GM12875 (cell line): Measurements from ENCODE around the gene MINDY4.

Experiments
- H3K4me3 ChIP-seq: one replicate; pipeline ENCODE4 v1.5.1; 2011; ENCODE audit warnings: low read depth, low read length, control low read depth
- TF ChIP-seq, protein P1 (sequence below): IDR thresholded peaks from 2 replicates; pipeline ENCODE4 v1.5.1; 2011; ENCODE audit warnings: low read depth, mild to moderate bottlenecking, control low read depth, inconsistent platforms, low read length, moderate library complexity, borderline replicate concordance; ENCODE audit not compliant: insufficient read depth

The MINDY4 gene

DNA sequence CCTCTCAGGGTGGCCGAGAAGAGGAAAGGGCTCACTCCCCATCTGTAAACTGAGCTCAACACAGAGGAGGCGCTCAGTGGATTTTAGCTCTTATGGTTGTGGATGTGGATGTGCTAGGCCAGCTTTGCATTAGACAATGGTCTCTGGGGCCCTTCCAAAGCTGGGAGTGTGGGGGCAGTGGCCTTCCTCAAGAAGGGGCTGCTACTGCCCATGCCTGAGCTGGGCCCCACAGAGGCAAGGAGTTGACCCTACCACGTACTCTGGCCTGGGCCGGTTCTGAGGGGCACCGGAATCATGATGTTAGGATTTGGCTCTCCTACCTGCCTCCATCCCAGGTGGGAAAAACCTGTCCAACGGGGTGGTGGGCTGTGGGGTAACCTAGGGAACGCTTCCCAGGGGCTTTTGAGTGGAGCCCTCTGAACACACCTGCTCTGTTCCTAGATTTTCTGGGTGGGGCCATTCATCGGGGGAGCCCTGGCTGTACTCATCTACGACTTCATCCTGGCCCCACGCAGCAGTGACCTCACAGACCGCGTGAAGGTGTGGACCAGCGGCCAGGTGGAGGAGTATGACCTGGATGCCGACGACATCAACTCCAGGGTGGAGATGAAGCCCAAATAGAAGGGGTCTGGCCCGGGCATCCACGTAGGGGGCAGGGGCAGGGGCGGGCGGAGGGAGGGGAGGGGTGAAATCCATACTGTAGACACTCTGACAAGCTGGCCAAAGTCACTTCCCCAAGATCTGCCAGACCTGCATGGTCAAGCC is 152.0 kb downstream of the MINDY4 start:
- TF ChIP-seq, protein P1, sequence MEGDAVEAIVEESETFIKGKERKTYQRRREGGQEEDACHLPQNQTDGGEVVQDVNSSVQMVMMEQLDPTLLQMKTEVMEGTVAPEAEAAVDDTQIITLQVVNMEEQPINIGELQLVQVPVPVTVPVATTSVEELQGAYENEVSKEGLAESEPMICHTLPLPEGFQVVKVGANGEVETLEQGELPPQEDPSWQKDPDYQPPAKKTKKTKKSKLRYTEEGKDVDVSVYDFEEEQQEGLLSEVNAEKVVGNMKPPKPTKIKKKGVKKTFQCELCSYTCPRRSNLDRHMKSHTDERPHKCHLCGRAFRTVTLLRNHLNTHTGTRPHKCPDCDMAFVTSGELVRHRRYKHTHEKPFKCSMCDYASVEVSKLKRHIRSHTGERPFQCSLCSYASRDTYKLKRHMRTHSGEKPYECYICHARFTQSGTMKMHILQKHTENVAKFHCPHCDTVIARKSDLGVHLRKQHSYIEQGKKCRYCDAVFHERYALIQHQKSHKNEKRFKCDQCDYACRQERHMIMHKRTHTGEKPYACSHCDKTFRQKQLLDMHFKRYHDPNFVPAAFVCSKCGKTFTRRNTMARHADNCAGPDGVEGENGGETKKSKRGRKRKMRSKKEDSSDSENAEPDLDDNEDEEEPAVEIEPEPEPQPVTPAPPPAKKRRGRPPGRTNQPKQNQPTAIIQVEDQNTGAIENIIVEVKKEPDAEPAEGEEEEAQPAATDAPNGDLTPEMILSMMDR, result no peak
- no peak overlapping the region for H3K4me3 ChIP-seq

DNA sequence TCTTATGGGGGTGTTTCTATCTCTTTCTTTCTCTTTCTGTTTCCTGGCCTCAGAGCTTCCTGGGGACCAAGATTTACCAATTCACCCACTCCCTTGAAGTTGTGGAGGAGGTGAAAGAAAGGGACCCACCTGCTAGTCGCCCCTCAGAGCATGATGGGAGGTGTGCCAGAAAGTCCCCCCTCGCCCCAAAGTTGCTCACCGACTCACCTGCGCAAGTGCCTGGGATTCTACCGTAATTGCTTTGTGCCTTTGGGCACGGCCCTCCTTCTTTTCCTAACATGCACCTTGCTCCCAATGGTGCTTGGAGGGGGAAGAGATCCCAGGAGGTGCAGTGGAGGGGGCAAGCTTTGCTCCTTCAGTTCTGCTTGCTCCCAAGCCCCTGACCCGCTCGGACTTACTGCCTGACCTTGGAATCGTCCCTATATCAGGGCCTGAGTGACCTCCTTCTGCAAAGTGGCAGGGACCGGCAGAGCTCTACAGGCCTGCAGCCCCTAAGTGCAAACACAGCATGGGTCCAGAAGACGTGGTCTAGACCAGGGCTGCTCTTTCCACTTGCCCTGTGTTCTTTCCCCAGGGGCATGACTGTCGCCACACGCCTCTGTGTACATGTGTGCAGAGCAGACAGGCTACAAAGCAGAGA is 152.7 kb downstream of the MINDY4 start:
- no peak overlapping the region for H3K4me3 ChIP-seq
- TF ChIP-seq, protein P1, result no peak

DNA sequence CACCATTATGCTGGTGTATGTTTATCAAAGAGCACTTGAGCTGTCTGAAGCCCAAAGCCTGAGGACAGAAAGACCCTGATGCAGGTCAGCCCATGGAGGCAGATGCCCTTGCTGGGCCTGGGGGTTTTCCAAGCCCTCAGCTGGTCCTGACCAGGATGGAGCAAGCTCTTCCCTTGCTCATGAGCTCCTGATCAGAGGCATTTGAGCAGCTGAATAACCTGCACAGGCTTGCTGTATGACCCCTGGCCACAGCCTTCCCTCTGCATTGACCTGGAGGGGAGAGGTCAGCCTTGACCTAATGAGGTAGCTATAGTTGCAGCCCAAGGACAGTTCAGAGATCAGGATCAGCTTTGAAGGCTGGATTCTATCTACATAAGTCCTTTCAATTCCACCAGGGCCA is 153.4 kb downstream of the MINDY4 start:
- TF ChIP-seq, protein P1, result no peak
- no peak overlapping the region for H3K4me3 ChIP-seq

DNA sequence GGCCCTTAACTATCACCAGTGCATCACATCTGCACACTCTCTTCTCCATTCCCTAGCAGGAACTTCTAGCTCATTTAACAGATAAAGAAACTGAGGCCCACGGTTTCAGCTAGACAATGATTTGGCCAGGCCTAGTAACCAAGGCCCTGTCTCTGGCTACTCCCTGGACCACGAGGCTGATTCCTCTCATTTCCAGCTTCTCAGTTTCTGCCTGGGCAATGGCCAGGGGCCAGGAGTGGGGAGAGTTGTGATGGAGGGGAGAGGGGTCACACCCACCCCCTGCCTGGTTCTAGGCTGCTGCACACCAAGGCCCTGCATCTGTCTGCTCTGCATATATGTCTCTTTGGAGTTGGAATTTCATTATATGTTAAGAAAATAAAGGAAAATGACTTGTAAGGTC is 153.9 kb downstream of the MINDY4 start:
- TF ChIP-seq, protein P1, result no peak
- H3K4me3 ChIP-seq, result no peak overlapping the region

DNA sequence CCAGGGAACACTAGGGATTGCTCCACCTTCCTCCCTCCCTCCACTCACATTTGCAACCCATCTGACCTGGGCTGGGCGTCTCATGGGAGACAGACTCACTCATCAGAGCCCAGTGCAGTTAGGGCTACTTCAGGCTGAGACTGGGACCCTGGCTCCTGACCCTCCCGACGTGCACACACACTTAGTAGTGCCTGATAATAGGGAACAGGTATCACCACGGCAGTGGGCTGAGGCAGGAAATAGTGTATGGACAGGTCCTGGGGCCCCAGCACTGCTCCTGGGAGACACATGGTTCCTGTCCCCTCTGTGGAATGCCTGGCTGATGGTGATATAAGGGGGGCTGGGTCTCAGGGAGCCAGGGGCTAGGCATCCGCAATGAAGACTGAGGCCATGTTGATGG is 154.7 kb downstream of the MINDY4 start:
- no peak overlapping the region for H3K4me3 ChIP-seq
- TF ChIP-seq, protein P1, result no peak

DNA sequence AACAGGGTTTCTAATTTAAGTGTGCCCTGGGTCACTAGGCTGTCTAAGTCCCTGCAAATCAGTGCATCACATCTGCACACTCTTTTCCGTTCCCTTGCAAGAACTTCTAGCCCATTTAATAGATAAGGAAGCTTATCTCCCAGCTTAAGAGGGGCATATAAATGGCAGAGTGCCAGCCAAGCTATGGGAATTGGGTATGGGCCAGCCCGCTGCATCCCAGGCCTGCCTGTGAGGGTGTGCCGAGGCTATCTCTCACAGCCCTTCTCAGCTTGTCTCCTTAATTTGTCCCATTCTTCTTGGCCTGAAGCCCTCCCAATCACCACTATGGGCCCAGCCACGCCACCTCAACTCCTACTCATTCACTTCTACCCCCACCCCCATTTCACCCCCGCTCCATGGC is 155.1 kb downstream of the MINDY4 start:
- TF ChIP-seq, protein P1, result no peak

DNA sequence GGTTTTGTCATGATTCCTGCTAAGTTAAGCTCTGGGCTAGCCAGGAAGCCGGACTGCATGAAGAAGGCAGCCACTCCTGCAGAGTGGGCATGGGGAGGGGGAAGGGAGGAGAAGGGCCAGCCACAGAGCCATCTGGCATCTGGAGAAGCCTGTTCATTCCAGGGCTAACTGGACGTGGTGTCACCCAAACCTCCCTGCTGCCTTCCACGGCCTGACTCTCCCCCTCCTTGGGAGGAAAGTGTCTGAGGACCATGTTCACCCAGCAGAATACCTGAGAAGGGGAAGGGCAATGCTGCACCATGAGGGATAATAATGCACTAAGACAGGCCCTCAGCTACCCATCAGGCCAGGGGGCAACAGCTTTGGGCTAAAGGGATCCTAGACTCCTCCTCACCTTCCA is 155.8 kb downstream of the MINDY4 start:
- H3K4me3 ChIP-seq, result no peak overlapping the region
- TF ChIP-seq, protein P1, result no peak

More for the DNA sequence above, 155.1 kb downstream of the MINDY4 start:
- no peak overlapping the region for H3K4me3 ChIP-seq
